GM23338 (cell line): ENCODE results near the gene PHACTR1.

Experiments
- CREB1 ChIP-seq: fragments of 250-450 bp; sonication (Bioruptor Pico); IDR thresholded peaks from 2 replicates; pipeline ENCODE4 v1.5.0; 2020; ENCODE audit warnings: low read depth, mild to moderate bottlenecking, moderate library complexity
- POLR2AphosphoS5 ChIP-seq: IDR thresholded peaks from 2 replicates; pipeline ENCODE4 v1.6.1; 2016; ENCODE audit warnings: antibody characterized with exemption, low read depth
- STAT1 ChIP-seq: IDR thresholded peaks from one replicate; pipeline ENCODE4 v1.6.1; 2016; ENCODE audit warnings: antibody characterized with exemption; ENCODE audit not compliant: unreplicated experiment
- TF ChIP-seq, protein P1 (sequence below), 2 experiments: fragments of 200-600 bp in 1 of 2; sonication (generic) in 1 of 2; conservative IDR thresholded peaks; 2 replicates each; pipeline versions ENCODE4 v1.5.1 to v1.6.1; 2016 to 2017; ENCODE audit warnings: antibody characterized with exemption in 2 of 2, low read depth in 2 of 2, mild to moderate bottlenecking in 2 of 2, moderate library complexity in 1 of 2
- TF ChIP-seq, protein P2 (sequence below): IDR thresholded peaks from one replicate; pipeline ENCODE4 v1.6.1; 2018; ENCODE audit warnings: antibody characterized with exemption; ENCODE audit not compliant: unreplicated experiment

DNA sequence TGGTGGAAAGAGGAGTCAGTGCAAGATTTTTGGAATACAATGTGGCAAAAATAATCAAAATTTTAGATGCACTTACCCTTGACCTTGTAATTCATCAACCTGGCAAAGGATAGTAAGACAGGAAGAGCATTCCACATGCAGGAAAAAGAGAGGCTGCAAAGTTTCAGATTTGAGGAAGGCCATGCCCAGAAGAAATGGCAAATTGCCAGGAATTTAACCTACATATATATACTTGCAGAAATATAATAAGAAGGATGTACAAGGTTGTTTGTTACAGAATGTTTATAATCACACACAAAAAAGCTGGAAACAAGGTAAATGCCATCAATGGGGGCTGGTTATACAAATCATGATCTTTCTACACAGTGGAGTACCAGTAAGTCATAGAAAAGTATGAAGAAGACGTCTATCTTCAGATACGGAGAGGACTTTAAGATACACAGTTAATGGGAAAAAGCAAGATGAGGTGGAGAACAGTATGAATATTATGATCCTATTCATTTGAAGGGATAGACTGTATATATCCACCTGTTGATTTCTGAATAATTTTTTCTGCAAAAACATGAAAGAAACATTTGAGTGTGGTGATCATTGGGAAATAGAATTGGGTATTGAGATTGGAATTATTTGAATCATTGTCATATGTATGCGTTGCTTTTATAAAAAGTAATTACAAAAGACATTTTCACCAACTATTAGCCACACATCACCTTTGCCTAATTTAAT, 358.0 kb downstream of the PHACTR1 start:
- TF ChIP-seq, protein P1, sequence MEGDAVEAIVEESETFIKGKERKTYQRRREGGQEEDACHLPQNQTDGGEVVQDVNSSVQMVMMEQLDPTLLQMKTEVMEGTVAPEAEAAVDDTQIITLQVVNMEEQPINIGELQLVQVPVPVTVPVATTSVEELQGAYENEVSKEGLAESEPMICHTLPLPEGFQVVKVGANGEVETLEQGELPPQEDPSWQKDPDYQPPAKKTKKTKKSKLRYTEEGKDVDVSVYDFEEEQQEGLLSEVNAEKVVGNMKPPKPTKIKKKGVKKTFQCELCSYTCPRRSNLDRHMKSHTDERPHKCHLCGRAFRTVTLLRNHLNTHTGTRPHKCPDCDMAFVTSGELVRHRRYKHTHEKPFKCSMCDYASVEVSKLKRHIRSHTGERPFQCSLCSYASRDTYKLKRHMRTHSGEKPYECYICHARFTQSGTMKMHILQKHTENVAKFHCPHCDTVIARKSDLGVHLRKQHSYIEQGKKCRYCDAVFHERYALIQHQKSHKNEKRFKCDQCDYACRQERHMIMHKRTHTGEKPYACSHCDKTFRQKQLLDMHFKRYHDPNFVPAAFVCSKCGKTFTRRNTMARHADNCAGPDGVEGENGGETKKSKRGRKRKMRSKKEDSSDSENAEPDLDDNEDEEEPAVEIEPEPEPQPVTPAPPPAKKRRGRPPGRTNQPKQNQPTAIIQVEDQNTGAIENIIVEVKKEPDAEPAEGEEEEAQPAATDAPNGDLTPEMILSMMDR (conservative IDR thresholded peaks at IDR 0.05; ENCODE audit: low read depth in 2 of 2) = no peak
- TF ChIP-seq, protein P2, sequence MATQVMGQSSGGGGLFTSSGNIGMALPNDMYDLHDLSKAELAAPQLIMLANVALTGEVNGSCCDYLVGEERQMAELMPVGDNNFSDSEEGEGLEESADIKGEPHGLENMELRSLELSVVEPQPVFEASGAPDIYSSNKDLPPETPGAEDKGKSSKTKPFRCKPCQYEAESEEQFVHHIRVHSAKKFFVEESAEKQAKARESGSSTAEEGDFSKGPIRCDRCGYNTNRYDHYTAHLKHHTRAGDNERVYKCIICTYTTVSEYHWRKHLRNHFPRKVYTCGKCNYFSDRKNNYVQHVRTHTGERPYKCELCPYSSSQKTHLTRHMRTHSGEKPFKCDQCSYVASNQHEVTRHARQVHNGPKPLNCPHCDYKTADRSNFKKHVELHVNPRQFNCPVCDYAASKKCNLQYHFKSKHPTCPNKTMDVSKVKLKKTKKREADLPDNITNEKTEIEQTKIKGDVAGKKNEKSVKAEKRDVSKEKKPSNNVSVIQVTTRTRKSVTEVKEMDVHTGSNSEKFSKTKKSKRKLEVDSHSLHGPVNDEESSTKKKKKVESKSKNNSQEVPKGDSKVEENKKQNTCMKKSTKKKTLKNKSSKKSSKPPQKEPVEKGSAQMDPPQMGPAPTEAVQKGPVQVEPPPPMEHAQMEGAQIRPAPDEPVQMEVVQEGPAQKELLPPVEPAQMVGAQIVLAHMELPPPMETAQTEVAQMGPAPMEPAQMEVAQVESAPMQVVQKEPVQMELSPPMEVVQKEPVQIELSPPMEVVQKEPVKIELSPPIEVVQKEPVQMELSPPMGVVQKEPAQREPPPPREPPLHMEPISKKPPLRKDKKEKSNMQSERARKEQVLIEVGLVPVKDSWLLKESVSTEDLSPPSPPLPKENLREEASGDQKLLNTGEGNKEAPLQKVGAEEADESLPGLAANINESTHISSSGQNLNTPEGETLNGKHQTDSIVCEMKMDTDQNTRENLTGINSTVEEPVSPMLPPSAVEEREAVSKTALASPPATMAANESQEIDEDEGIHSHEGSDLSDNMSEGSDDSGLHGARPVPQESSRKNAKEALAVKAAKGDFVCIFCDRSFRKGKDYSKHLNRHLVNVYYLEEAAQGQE = no peak
- TF ChIP-seq POLR2AphosphoS5 (no peak), STAT1 (no peak), CREB1 (CRISPR knock-in tag) (no peak)
